GM10847 (cell line): ENCODE data around the gene RNH1.
A peak's percentile ranks its signal among the peaks of the same experiment; 100 is the strongest.

Experiments
- POLR2A ChIP-seq: IDR thresholded peaks from 2 replicates; pipeline ENCODE4 v1.6.1; 2011; ENCODE audit not compliant: insufficient read length; ENCODE audit errors: extremely low read depth

RNH1 gene

DNA sequence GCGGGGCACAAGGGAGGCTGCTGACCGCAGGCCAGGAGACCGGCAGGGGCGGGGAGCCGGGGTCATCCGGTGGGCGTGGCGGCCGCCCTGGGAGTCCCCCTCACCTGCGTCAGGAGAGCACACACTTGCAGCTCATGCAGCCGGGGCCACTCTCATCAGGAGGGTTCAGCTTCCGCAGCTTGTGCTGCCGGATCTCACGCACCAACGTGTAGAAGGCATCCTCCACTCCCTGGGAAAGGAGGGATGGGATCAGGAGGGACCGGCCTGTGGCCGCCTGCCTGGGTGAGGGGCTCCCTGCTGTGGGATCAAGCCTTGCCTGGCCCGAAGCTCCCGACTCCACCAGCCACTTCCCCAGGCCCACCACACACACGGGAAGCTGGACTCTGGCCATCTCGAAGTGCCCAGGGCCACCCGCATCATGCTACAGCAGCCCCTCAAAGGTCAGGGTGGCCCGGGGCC lies 25.5 kb upstream of the RNH1 start:
- TF ChIP-seq POLR2A, result no peak

DNA sequence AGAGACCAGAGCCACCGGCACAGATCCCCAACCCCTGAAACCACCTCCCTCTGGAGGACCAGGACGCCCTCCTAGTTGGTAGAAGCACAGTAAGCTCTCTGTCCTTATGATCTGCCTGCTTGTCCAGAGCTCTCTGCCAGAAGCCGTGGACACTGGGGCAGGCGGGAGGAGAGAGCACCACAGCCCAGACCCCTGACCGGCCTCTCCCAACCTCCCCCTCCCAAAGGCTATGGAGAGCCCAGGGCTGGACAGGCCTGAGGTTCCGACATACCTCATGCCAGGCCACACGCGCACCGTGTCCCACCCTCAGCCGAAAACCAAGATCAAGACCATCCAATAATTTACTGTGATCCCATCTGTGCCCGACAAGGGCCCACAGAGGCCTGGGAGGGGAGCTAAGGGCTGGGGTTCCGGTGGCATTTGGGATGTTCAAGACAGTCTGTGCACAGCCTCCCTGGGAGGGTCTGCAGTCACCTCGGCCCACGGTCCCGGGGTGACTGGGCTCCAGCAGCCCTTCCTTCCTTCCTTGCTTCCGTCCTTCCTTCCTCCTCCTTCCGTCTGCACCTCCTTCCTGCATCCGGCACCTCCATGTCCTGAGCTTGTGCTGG lies 25.0 kb upstream of the RNH1 start:
- TF ChIP-seq POLR2A, result no peak

DNA sequence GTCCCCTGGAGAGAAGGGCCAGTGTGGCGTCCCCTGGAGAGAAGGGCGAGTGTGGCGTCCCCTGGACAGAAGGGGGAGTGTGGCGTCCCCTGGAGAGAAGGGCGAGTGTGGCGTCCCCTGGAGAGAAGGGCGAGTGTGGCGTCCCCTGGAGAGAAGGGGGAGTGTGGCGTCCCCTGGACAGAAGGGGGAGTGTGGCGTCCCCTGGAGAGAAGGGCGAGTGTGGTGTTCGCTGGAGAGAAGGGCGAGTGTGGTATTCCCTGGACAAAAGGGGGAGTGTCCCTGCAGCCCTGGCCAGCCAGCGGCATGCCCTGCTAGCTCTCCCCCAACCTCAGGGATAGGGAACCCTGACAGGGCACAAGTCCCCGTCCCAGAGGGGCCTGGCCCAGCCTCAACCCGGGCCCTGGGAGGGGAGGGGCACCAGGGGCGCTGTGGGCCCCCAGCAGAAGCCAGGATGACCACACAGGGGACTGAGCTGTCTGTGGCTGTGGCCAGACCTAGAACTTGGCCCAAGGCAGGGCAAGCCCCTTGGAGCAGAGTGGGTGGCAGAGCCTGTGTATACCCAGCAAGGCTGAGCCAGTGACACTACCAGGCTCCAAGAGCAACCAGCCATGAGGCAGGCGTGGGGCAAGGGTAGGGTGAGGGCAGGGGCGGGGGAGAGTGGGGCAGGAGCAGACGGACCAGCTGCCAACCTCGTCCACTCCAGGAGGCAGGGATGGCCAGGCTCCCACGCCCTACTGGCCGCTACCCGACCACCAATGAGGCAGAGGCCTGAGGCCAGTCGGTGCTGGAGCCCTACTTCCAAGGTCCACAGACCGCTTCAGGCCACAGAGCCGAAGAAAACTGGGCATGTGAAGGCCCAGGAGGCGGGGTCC lies 24.2 kb upstream of the RNH1 start:
- TF ChIP-seq POLR2A, result no peak

DNA sequence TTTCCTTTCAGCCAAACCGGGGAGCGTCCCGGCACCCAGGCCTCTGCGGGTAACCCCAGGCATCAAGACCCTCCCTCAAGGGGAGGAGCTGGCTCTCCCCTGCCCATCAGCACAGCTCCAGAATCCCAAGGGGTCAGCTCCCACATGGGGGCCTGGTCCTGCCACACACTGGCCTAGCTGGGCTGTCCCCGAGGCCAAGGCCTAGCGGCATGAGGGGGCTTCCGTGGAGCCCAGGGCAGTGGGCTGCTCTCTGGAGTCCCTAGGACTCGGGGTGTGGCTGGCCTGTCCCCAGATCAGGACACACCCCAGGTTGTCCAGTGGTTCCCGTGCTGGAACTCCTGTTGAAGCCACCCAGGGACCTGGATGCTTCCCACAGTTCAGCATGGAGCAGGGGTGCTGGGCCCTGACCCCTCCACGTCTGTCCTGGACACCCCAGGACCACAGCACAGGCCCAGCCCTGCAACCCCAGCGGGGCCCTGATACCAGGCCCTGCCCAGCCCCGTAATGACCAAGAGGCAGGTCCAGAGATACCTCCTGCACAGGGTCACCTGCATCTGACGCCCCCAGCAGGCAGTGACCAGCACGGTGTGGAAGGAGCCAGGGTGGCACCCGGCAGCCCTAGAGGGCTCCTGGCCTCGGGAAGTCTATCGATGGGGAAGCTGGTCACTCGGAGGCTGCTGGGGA lies 22.8 kb upstream of the RNH1 start:
- no peak for TF ChIP-seq POLR2A

DNA sequence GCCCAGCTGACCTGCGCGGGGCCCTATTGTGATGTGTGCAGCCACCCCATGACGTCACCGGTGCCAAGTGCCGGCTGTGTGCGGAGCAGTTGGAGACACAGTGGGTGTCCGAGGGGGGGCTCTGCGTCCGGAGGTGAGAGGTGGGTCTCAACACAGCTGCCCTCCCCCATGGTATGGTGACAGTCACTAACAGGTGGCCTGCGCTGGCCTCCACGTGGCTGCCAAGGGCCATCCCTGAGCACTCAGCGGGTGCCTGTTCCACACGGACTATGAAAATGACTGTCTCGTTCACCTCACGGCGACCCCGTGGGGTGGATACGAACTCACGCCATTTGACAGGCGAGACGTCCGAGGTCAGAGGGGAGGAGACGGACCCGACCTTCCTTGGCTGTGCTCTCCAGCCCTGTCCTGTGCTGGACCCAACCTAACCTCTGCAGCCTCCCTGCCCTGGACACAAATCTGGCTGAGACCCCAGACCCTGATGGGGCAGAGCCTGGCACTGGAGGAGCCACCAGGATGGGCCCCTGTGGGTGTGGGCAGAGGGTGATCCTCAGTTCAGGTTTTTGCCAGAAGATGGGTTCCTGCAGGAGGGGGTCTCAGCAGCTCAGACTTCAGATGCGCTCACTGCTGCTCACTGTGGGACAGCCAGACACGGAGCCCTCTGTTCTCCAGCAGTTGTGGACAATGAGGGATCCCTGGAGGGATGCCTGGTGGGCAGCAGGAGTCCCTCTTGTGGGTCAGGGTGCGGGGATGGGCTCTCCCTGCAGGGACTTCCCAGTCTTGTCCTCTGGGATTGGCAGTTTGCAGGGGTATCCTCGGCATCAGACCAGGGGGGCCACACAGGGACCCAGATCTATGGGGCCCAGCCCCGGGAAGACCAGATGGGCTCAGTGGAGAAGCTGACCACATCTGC lies 22.0 kb upstream of the RNH1 start:
- no peak for TF ChIP-seq POLR2A

DNA sequence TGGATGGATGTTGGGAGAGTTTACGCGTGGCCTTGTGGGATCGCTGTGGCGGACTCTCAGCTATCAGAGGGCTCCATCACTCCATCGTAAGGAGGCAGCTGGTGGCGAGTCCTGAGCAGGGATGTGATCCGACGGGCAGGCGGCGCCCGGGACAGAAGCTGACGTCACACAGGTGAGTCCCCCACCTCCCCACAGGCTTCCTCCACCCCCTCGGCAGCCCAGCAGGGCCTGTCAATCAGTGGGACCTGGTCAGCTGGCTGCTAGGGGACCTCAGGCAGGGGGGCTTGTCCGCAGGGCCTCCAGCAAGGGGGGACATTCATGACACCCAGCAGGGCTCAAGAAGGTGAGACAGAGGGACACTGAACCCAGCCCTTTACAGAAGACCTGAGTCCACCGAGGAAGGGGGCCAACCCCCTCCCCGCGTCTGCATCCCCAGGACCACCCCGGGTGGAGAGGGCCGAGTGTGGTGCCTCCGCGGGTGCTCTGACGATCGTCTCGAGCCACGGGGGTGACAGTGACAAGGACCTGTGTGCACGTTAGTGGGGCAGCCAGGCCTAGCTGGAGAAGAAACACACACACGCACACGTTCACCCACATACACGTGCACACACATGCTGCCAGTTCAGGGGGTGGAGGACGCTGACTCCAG lies 21.2 kb upstream of the RNH1 start:
- TF ChIP-seq POLR2A, result no peak

DNA sequence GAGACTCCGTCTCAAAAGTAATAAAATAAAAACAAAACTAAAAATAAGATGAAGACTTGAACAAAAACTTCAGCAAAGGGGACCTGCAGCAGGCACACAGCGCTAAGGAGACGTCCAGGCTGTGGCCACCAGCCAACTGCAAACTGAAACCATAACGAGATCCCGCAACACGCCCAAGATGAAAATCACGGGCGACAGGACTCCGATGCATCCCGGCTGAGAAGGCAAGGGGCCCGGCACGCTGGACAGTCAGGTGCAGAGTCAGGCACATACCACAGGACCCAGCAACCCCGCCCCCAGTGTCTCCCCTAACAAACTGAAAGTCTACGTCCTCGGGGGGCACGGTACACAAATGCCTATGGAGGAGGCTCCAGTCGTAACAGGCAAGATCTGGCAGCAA lies 19.1 kb upstream of the RNH1 start:
- no peak for TF ChIP-seq POLR2A

DNA sequence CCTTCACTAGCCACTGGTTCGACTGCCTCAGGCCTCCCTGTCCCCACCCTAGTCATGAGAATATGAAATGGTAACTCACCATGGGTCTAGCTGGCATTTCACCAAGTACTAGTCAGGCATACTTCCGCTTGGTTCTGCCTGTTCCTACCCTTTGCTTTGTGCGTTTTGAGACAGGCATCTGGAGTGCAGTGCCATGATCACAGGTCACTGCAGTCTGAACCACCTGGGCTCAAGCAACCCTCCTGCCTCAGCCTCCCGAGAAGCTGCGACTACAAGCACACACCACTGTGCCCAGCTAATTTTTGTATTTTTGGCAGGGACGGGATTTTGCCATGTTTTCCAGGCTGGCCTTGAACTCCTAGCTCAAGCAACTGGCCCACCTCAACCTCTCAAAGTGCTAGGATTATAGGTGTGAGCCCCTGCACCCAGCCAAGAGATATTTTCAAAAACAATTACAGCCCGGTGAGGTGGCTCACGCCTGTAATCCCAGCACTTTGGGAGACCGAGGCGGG lies 14.2 kb upstream of the RNH1 start:
- no peak for TF ChIP-seq POLR2A

DNA sequence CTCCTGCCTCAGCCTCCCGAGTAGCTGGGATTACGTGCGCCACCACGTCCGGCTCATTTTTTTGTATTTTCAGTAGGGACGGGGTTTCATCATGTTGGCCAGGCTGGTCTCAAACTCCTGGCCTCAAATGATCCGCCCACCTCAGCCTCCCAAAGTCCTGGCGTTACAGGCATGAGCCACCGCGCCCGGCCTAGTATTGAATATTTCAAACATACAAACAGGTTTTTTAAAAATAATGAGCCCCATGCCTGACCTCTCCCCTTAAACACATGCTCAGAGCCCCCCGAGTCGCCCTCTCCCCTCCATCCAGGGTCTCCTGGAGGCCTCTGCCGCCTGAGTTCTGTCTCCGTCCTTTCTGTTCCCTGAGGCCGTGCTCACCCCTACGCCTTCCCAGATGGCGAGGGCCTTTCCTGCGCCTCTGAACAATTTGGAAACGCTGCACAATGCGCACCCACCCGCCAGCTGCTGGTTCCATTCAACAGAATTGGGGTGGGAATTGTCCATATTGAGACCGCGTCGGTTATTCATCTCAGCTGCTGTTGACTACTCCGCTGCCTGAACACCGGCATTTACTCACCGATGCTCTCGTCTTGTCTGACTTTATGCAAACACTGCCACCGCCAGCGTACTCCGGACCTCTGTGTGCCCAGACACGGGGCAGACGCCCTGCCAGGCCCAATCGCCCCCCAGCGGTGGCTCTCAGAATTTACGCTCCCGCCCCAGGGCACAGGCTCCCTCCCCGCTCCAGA lies 13.6 kb upstream of the RNH1 start:
- TF ChIP-seq POLR2A, result no peak

DNA sequence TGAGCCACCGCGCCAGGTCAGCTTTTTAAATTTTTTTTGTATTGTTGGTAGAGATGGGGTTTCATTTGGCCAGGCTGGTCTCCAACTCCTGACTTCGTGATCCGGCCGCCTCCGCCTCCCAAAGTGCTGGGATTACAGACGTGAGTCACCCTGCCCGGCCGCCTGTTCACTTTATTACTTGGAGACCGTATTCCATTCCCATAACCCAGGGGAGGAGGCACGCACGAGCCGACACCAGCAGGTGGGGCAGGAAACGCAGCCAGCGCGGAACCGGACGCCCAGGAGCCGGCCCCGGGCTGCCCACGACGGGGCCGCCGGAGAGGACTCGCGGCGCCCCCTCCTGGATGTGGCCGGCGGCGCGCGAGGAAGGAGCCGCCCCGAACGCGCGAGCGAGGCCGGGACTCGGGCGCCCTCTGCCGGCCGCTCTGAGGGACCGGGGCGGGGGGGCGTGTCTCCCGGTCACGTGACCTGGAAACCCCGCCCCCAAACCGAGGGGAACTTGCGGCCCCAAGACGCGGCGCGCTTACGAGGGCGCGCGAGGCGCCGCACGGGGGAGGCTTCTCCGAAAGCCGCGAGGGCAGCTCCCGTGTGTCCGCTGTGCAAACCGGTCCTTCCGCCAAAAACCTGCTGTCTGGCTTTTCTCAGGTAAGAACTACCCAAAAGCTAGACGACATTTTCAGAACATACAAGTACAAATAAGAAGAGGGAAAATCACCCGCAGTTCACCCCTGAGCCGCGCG lies 11.6 kb upstream of the RNH1 start:
- TF ChIP-seq POLR2A, result peak; percentile 20

DNA sequence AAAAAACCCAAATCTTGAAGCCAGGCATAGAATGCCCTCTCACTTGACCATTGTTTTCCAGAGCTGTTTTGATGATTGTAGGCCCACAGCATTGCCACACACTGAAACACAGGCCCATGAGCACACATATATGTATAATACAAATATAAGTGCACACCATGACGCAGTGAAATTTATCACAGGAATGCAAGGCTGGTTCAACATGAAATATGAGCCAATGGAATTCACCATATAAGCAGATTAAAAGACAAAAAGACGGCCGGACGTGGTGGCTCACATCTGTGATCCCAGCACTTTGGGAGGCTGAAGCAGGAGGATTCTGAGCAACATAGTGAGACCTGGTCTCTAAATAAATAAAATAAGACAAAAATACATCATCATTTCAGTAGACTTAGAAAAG lies 9.4 kb upstream of the RNH1 start:
- TF ChIP-seq POLR2A, result no peak

DNA sequence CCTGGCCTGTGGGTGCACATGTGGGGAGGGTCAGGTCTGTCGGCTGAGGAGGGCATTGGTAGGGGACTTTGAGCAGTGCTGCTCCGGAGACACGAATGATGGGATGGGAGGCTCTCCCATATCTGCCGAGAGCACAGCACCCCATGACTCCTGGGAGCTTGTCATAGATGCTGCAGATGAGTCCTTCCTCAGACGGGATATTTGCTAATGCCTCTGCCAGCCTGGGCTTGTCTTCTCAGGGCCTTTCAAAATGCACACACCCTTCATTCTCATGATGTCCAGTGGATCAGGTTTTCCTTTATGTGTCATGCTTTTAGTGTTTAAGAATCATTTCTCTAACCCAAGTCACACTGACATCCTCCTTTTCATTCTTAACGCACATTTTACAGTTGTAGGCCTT lies 8.1 kb upstream of the RNH1 start:
- no peak for TF ChIP-seq POLR2A

DNA sequence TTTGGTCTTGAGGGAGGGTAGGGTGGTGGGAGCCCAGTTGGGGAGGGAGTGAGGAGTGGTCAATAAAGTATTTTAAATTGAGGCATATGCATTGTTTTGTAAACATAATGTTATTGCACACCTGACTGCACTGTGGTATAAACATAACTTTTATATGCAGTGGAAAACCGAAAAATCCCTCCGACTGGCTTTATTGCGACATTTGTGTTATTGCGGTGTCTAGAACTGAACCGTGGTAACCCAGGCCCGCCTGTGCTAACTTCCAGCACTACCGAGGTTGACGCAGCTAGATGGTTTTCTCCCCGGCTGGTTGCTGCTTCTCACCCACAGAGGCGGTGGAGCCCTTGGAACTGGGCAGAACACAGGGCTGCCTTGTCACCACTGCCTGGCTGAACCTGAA lies 7.6 kb upstream of the RNH1 start:
- no peak for TF ChIP-seq POLR2A
